AG10803 (cell line): ENCODE results near the gene VANGL2.

ENCODE experiments used
- DNase-seq: peaks from one replicate; pipeline ENCODE4 v3.0.0; 2010; ENCODE audit warnings: low read depth
- H3K4me3 ChIP-seq: 2 replicates; pipeline ENCODE4 v1.5.1; 2011; ENCODE audit warnings: mild to moderate bottlenecking, low read length, control low read depth
- TF ChIP-seq, protein P1 (sequence below): conservative IDR thresholded peaks from 2 replicates; pipeline ENCODE4 v1.5.1; 2011; ENCODE audit warnings: mild to moderate bottlenecking, low read length, control low read depth, inconsistent platforms

Gene VANGL2

DNA sequence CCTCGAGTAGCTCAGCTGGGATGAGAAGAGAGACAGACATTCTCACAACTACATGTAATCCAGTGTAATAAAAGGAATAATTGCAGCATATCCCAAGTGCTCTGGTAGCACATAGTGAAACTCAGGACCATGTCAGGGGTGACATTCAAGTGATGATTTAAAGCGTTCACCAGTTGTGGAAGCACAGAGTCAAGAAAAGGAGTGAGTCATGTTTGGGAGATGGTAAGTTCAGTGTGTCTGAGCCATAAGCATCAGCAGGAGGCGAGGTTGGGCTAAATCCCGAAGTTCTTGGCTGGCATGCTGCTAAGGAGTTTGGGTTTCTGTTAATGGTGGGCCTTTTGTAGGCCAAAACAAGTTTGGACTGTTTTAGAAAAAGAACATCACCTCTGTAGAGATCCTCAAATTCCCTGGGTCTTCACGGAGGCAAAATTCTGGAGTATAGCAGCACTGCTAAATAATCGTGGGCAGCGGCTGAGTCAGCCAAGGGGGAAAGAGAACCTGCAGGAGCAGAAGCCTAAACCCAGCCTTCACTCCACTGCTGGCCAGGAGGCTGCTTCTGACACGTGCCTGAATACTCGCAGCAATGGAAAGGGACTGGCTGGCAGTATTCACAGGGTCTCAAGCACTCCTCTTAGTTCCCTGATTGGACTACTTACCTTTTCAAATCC is 40.7 kb upstream of the VANGL2 start:
- TF ChIP-seq, protein P1, sequence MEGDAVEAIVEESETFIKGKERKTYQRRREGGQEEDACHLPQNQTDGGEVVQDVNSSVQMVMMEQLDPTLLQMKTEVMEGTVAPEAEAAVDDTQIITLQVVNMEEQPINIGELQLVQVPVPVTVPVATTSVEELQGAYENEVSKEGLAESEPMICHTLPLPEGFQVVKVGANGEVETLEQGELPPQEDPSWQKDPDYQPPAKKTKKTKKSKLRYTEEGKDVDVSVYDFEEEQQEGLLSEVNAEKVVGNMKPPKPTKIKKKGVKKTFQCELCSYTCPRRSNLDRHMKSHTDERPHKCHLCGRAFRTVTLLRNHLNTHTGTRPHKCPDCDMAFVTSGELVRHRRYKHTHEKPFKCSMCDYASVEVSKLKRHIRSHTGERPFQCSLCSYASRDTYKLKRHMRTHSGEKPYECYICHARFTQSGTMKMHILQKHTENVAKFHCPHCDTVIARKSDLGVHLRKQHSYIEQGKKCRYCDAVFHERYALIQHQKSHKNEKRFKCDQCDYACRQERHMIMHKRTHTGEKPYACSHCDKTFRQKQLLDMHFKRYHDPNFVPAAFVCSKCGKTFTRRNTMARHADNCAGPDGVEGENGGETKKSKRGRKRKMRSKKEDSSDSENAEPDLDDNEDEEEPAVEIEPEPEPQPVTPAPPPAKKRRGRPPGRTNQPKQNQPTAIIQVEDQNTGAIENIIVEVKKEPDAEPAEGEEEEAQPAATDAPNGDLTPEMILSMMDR, result no peak
- no peak overlapping the region for H3K4me3 ChIP-seq
- DNase-seq, result no peak

- TF ChIP-seq, protein P1, result no peak
- H3K4me3 ChIP-seq, result no peak overlapping the region
- no peak for DNase-seq
Observed at GRCh38 chr1:160360227-160360695, 40.1 kb upstream of the VANGL2 start.

- H3K4me3 ChIP-seq, result no peak overlapping the region
- TF ChIP-seq, protein P1, result no peak
- no peak for DNase-seq
Observed at GRCh38 chr1:160361199-160361598, 39.2 kb upstream of the VANGL2 start.

GRCh38 chr1:160361814-160362167 is 38.6 kb upstream of the VANGL2 start:
- no peak overlapping the region for H3K4me3 ChIP-seq
- no peak for DNase-seq
- TF ChIP-seq, protein P1, result no peak

GRCh38 chr1:160362168-160362957 is 38.0 kb upstream of the VANGL2 start:
- no peak overlapping the region for H3K4me3 ChIP-seq
- peak; percentile 18 for DNase-seq
- TF ChIP-seq, protein P1, result no peak

- TF ChIP-seq, protein P1, result no peak
- no peak overlapping the region for H3K4me3 ChIP-seq
- DNase-seq, result no peak
Observed at GRCh38 chr1:160363010-160363409, 37.4 kb upstream of the VANGL2 start.
